ENCODE data around the gene MEPCE.
A peak's percentile ranks its signal among the peaks of the same experiment; 100 is the strongest.

The MEPCE gene

GRCh38 chr7:100393233-100393905 lies 36.3 kb upstream of the MEPCE start (continued):
- no peak for TF ChIP-seq ZNF398 (tag by site-specific recombination; IDR thresholded peaks at IDR 0.05)
- no peak for TF ChIP-seq ZNF112 (tag by site-specific recombination; IDR thresholded peaks at IDR 0.05)

GRCh38 chr7:100394077-100394476 lies 35.6 kb upstream of the MEPCE start:
- H3K4me1 ChIP-seq (ENCODE audit: control insufficient read depth, insufficient read depth, low read length) = no peaks in the 10 kb centered on the region
- CTCF ChIA-PET = interaction anchor here (0.6 to 1.5 kb wide), 4 partner anchors 9 to 264 kb away, joined by 3 to 8 read pairs (median 4); no protein-coding TSS in a partner anchor

GRCh38 chr7:100396421-100396982 lies 33.1 kb upstream of the MEPCE start:
- ChIA-PET CTCF (interaction anchor here (1.0 to 3.7 kb wide), 2 partner anchors 11 to 51 kb away, joined by 3 to 13 read pairs; no protein-coding TSS in a partner anchor), POLR2A (no interaction called here)
- H3K27ac ChIP-seq (ENCODE audit: extremely low read depth, low read depth, low read length) = no peak overlapping the region
- H3K4me1 ChIP-seq (ENCODE audit: control insufficient read depth, insufficient read depth, low read length) = no peaks in the 10 kb centered on the region
- no peak overlapping the region for H3K4me3 ChIP-seq (ENCODE audit: low read depth, low read length)
- TF ChIP-seq ZNF837 (tag by site-specific recombination; IDR thresholded peaks at IDR 0.05) (no peak), ZNF785 (tag by site-specific recombination; IDR thresholded peaks at IDR 0.05) (no peak), ZNF26 (tag by site-specific recombination; IDR thresholded peaks at IDR 0.05) (no peak), ZXDB (tag by site-specific recombination; IDR thresholded peaks at IDR 0.05) (no peak), KLF9 (tag by site-specific recombination; IDR thresholded peaks at IDR 0.05; ENCODE audit: low read depth) (no peak), ZNF362 (tag by site-specific recombination; IDR thresholded peaks at IDR 0.05) (no peak), SCRT1 (tag by site-specific recombination; IDR thresholded peaks at IDR 0.05; ENCODE audit: borderline replicate concordance) (no peak)
- H3K9me3 ChIP-seq (ENCODE audit: control insufficient read depth, insufficient read depth, low read depth, low read length) = no peaks in the 10 kb centered on the region
- no peaks in the 10 kb centered on the region for H3K36me3 ChIP-seq (ENCODE audit: control insufficient read depth in 2 of 2, insufficient read depth in 1 of 2, low read length in 2 of 2)

More at GRCh38 chr7:100394077-100394476, 35.6 kb upstream of the MEPCE start:
- no peak overlapping the region for H3K4me3 ChIP-seq (ENCODE audit: low read depth, low read length)
- no peak overlapping the region for H3K27ac ChIP-seq (ENCODE audit: extremely low read depth, low read depth, low read length)
- H3K36me3 ChIP-seq (ENCODE audit: control insufficient read depth in 2 of 2, insufficient read depth in 1 of 2, low read length in 2 of 2) = no peaks in the 10 kb centered on the region
- no peaks in the 10 kb centered on the region for H3K9me3 ChIP-seq (ENCODE audit: control insufficient read depth, insufficient read depth, low read depth, low read length)
- POLR2A ChIA-PET = interaction anchor here (1.7 kb wide), 1 partner anchor 35 kb away, joined by 6 read pairs; the partner anchor contains the start of genes MEPCE and ZCWPW1
- TF ChIP-seq INSM2 (tag by site-specific recombination; IDR thresholded peaks at IDR 0.05) (no peak), ZBTB20 (tag by site-specific recombination; IDR thresholded peaks at IDR 0.05) (0 out of 2 replicates have a peak, but pooled peaks have one; percentile 32)

Data from HEK293 (cell line).